HepG2 (cell line): ENCODE data around the gene OSTF1. TPM values are rescaled to one million over a fixed set of nuclear protein-coding genes. Genes with fewer than 3 reads are reported as not detected.

Experiments
- ATAC-seq: fragments of 200-7000 bp; cut with Tn5 transposase; 3 replicates; pipeline ENCODE4 v1.9.1; 2020; ENCODE audit warnings: mild to moderate bottlenecking, moderate library complexity
- BruUV-seq: library from RNA; stranded (reverse); fragments of 400-500 nt; replicated peaks from 2 replicates; lab custom pipeline; 2021; lab: Mats Ljungman, UMichigan
- CTCF ChIA-PET: fragments of 300-600 bp; formaldehyde crosslinking; extraction: SDS; loops from one replicate; lab custom pipeline; 2021; ENCODE audit warnings: low total read pairs, inconsistent platforms, low intra/inter-chr PET ratio; lab: Yijun Ruan, JAX
- POLR2A ChIA-PET: fragments of 350-600 bp; sonication (Branson Sonifier 250); formaldehyde crosslinking; loops from one replicate; lab custom pipeline; 2020; ENCODE audit warnings: antibody characterized with exemption, inconsistent platforms; lab: Yijun Ruan, JAX
- DNase-seq: peaks from one replicate; pipeline ENCODE4 v3.0.0-alpha.2; 2015; ENCODE audit warnings: low spot score
- FAIRE-seq: peaks from 3 replicates; lab custom pipeline; 2011; peaks lifted over from hg19 to GRCh38; lab: Jason Lieb, UNC
- H2AFZ ChIP-seq: one replicate; pipeline ENCODE4 v1.6.1; 2011; ENCODE audit warnings: low read length, inconsistent platforms
- H3K27ac ChIP-seq: fragments of 300-600 bp; 3 replicates; pipeline ENCODE4 v1.8.0; 2011; ENCODE audit warnings: mixed run types, mild to moderate bottlenecking, mixed read lengths, low read length, inconsistent platforms; ENCODE audit not compliant: insufficient read depth; ENCODE audit errors: extremely low read length
- H3K27me3 ChIP-seq, 2 experiments: fragments of 200-600 bp in 1 of 2; 2 replicates in 1 of 2; 3 replicates in 1 of 2; pipeline versions ENCODE4 v1.6.0 to v1.8.0; 2011; ENCODE audit warnings: low read length in 2 of 2, mild to moderate bottlenecking in 2 of 2, moderate library complexity in 2 of 2, inconsistent platforms in 1 of 2; ENCODE audit not compliant: insufficient read depth in 2 of 2, control insufficient read depth in 1 of 2
- H3K36me3 ChIP-seq, 2 experiments: fragments of 200-600 bp in 1 of 2; replicated peaks in 1 of 2; 2 replicates in 1 of 2; 3 replicates in 1 of 2; pipeline versions ENCODE4 v1.5.1 to v1.8.0; 2011; ENCODE audit warnings: low read length in 2 of 2, inconsistent platforms in 1 of 2; ENCODE audit not compliant: insufficient read depth in 2 of 2, control insufficient read depth in 1 of 2
- H3K4me1 ChIP-seq: 2 replicates; pipeline ENCODE4 v1.5.1; 2012; ENCODE audit warnings: low read length, inconsistent platforms; ENCODE audit not compliant: insufficient read depth
- H3K4me2 ChIP-seq: 2 replicates; pipeline ENCODE4 v1.6.0; 2011; ENCODE audit warnings: low read depth, low read length, inconsistent platforms
- H3K4me3 ChIP-seq, 3 experiments: fragments of 200-600 bp in 1 of 3; sonication (generic), shearing (Covaris generic) in 1 of 3; replicated peaks in 1 of 3; 2 replicates each; pipeline ENCODE4 v1.5.1; 2011 to 2016; ENCODE audit warnings: low read length in 3 of 3, inconsistent platforms in 2 of 3, low read depth in 2 of 3, mild to moderate bottlenecking in 2 of 3, control low read depth in 1 of 3, mixed read lengths in 1 of 3; ENCODE audit not compliant: insufficient read depth in 1 of 3
- H3K79me2 ChIP-seq: one replicate; pipeline ENCODE4 v1.6.1; 2011; ENCODE audit warnings: low read length, inconsistent platforms; ENCODE audit not compliant: insufficient read depth
- H3K9ac ChIP-seq: 2 replicates; pipeline ENCODE4 v1.6.0; 2011; ENCODE audit warnings: mild to moderate bottlenecking, low read depth, low read length, inconsistent platforms; ENCODE audit not compliant: insufficient read depth
- H3K9me3 ChIP-seq: 2 replicates; pipeline ENCODE4 v1.5.1; 2012; ENCODE audit warnings: mild to moderate bottlenecking, low read length
- H4K20me1 ChIP-seq: 2 replicates; pipeline ENCODE4 v1.6.0; 2011; ENCODE audit warnings: inconsistent platforms, mild to moderate bottlenecking, low read length, moderate library complexity; ENCODE audit not compliant: insufficient read depth
- GRHL1 ChIP-seq: sonication (generic); formaldehyde crosslinking; conservative IDR thresholded peaks from 2 replicates; pipeline ENCODE4 v1.8.0; 2022; ENCODE audit warnings: missing genetic modification reagents
- HIC2 ChIP-seq: sonication (generic); formaldehyde crosslinking; IDR thresholded peaks from 2 replicates; pipeline ENCODE4 v1.9.0; 2022; ENCODE audit warnings: low read depth, missing genetic modification reagents
- HOXA7 ChIP-seq: sonication (generic); formaldehyde crosslinking; IDR thresholded peaks from 2 replicates; pipeline ENCODE4 v1.8.1; 2022; ENCODE audit warnings: mild to moderate bottlenecking, missing genetic modification reagents, moderate library complexity
- LRRFIP1 ChIP-seq: sonication (generic); formaldehyde crosslinking; conservative IDR thresholded peaks from 2 replicates; pipeline ENCODE4 v1.4.0; 2020; ENCODE audit warnings: missing genetic modification reagents
- MBNL3 ChIP-seq: fragments of 250-450 bp; sonication (Bioruptor Pico); conservative IDR thresholded peaks from 2 replicates; pipeline ENCODE4 v1.8.0; 2022; ENCODE audit warnings: mild to moderate bottlenecking, inconsistent platforms
- RFXANK ChIP-seq: IDR thresholded peaks from 2 replicates; pipeline ENCODE4 v1.6.1; 2016
- YEATS4 ChIP-seq: sonication (generic); formaldehyde crosslinking; IDR thresholded peaks from 2 replicates; pipeline ENCODE4 v1.4.0; 2020; ENCODE audit warnings: missing genetic modification reagents, borderline replicate concordance
- ZNF354B ChIP-seq: sonication (generic); formaldehyde crosslinking; IDR thresholded peaks from 2 replicates; pipeline ENCODE4 v1.8.0; 2022; ENCODE audit warnings: mild to moderate bottlenecking, missing genetic modification reagents
- ZNF550 ChIP-seq: sonication (generic); formaldehyde crosslinking; IDR thresholded peaks from 2 replicates; pipeline ENCODE4 v1.4.0; 2020; ENCODE audit warnings: mild to moderate bottlenecking, missing genetic modification reagents, borderline replicate concordance
- ZSCAN30 ChIP-seq: sonication (generic); formaldehyde crosslinking; IDR thresholded peaks from 2 replicates; pipeline ENCODE4 v1.5.0; 2020; ENCODE audit warnings: mild to moderate bottlenecking, missing genetic modification reagents
- WGBS: methylation state at CpG from one replicate; pipeline ENCODE4 v1.1.6; 2017; ENCODE audit warnings: low lambda C conversion rate; 5-methylcytosine and 5-hydroxymethylcytosine counted together
- in situ Hi-C: cut with HindIII; loops from 2 replicates; pipeline ENCODE4 v1.10.0; 2017; ENCODE audit warnings: low pct_unique_long_range_greater_than_20kb; ENCODE audit not compliant: extremely low pct_ligation_motif_present
- intact Hi-C: fragments of 100-400 bp; cut with micrococcal nuclease; formaldehyde crosslinking; loops from one replicate; pipeline ENCODE4 v1.10.0; 2022; ENCODE audit not compliant: unreplicated experiment
- polyA plus RNA-seq, 8 experiments: library from polyadenylated mRNA; depleted of rRNA in 3 of 8; stranded (reverse) in 7 of 8; unstranded in 1 of 8; fragments of >200 nt; fragmentation: Illumina TruSeq in 4 of 8; extraction: Trizol in 4 of 8; gene quantifications; 2 replicates each; pipeline versions ENCODE4 v1.2.1 to v1.2.3, GENCODE V29; 2011 to 2016; ENCODE audit warnings: low read depth in 4 of 8, missing spikeins in 1 of 8, mixed read lengths in 1 of 8; ENCODE audit not compliant: insufficient read depth in 1 of 8
- total RNA-seq, 5 experiments: library from RNA; depleted of rRNA; stranded (reverse); fragments of >200 nt; fragmentation: Illumina TruSeq; extraction: Trizol; gene quantifications; 2 replicates each; pipeline ENCODE4 v1.2.3, GENCODE V29; 2016; ENCODE audit warnings: low read depth in 1 of 5
- TF ChIP-seq, protein P1 (sequence below): sonication (generic); formaldehyde crosslinking; IDR thresholded peaks from 2 replicates; pipeline ENCODE4 v1.5.1; 2020; ENCODE audit warnings: missing genetic modification reagents, mild to moderate bottlenecking, borderline replicate concordance

Gene OSTF1
- total and polyA plus RNA-seq, 2 of the 13 experiments (the other 11 are each of a cell fraction or from before 2014, with no cell fraction given) = 16.8 to 39.0 TPM

DNA sequence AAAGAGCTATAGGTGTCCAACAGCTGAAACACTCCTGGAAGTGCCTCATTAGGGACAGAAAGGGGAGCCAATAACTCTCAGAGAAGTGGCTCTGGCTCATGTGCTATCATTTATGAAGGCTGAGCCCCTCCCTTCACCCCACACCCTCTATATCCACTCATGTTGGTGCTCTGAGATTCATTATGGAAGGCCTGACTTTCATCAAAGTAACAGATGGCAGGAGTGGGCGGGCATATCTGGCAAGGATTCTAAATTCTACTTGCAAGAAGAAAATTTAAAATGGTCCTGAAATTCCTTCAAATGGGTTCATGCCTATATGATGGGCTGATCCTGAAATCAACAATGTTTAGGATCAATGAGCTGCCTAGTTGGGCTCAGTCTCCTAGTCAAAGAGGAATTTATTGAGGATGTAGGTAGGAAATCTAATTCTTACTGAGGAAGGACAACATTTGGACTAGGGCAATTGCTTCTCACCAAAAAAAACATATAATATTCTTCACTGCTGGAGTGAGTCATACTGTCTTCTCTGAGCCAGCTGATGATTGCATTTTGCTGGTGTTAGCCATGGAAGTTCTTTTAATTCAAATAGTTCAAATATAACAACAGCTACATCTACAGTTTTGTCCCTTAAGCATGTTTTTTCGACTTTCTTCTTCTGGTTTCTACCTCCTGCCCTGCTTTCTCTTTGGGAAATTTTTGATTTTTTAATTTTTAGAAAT, 23.8 kb upstream of the OSTF1 start (continued):
- TF ChIP-seq, protein P1, sequence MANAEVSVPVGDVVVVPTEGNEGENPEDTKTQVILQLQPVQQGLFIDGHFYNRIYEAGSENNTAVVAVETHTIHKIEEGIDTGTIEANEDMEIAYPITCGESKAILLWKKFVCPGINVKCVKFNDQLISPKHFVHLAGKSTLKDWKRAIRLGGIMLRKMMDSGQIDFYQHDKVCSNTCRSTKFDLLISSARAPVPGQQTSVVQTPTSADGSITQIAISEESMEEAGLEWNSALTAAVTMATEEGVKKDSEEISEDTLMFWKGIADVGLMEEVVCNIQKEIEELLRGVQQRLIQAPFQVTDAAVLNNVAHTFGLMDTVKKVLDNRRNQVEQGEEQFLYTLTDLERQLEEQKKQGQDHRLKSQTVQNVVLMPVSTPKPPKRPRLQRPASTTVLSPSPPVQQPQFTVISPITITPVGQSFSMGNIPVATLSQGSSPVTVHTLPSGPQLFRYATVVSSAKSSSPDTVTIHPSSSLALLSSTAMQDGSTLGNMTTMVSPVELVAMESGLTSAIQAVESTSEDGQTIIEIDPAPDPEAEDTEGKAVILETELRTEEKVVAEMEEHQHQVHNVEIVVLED (CRISPR knock-in tag) = no peak

GRCh38 chr9:75065510-75065909, 22.8 kb upstream of the OSTF1 start:
- FAIRE-seq = no peak
- ATAC-seq = no peak
- Histone ChIP-seq H4K20me1 (no peaks in the 10 kb centered on the region), H3K36me3 (no peaks in the 10 kb centered on the region), H3K9ac (no peak overlapping the region), H3K27ac (no peak overlapping the region), H3K9me3 (no peaks in the 10 kb centered on the region), H3K27me3 (no peaks in the 10 kb centered on the region), H3K4me1 (no peaks in the 10 kb centered on the region), H3K4me2 (no peak overlapping the region), H3K4me3 (no peak overlapping the region), H2AFZ (no peak overlapping the region), H3K79me2 (no peaks in the 10 kb centered on the region)
- 84% methylated on average over 2 of the region's 2 CpGs for WGBS
- in situ Hi-C loops (no loop called here), intact Hi-C loops (no loop called here)
- BruUV-seq = no TSS peak
- no peak for DNase-seq
- ChIA-PET CTCF (no interaction called here), POLR2A (no interaction called here)
- TF ChIP-seq RFXANK (CRISPR knock-in tag) (no peak), ZNF354B (CRISPR knock-in tag) (no peak), HOXA7 (CRISPR knock-in tag) (no peak), MBNL3 (no peak), YEATS4 (CRISPR knock-in tag) (no peak), LRRFIP1 (CRISPR knock-in tag) (no peak), ZSCAN30 (CRISPR knock-in tag) (no peak), HIC2 (no peak), ZNF550 (CRISPR knock-in tag) (no peak), GRHL1 (CRISPR knock-in tag) (no peak)
